Ascending aorta (tissue), 2 donors: ENCODE measurements around the gene ZNRF3. TPM values are rescaled to one million over a fixed set of nuclear protein-coding genes. Genes with fewer than 3 reads are reported as not detected.

Experiments used
- DNase-seq, 2 donors: peaks; one replicate each; pipeline ENCODE4 v3.0.0-alpha.2; 2019; ENCODE audit warnings: low spot score in 2 of 2
- H3K27ac ChIP-seq, 2 donors: fragments of 200-600 bp; sonication (generic); one replicate each; pipeline ENCODE4 v1.5.1; 2016 to 2017; ENCODE audit warnings: mild to moderate bottlenecking in 1 of 2
- H3K27me3 ChIP-seq: fragments of 200-600 bp; sonication (generic); one replicate; pipeline ENCODE4 v1.5.1; 2017
- H3K36me3 ChIP-seq, 2 donors: fragments of 200-600 bp; sonication (generic); one replicate each; pipeline ENCODE4 v1.5.1; 2016
- H3K4me1 ChIP-seq, 2 donors: fragments of 200-600 bp; sonication (generic); one replicate each; pipeline ENCODE4 v1.5.1; 2016 to 2017; ENCODE audit warnings: mild to moderate bottlenecking in 1 of 2
- H3K4me3 ChIP-seq, 2 donors: fragments of 200-600 bp; sonication (generic); one replicate each; pipeline ENCODE4 v1.5.1; 2016 to 2017; ENCODE audit warnings: mild to moderate bottlenecking in 1 of 2
- H3K9me3 ChIP-seq, 2 donors: fragments of 200-600 bp; sonication (generic); one replicate each; pipeline ENCODE4 v1.5.1; 2016
- CTCF ChIP-seq, 3 experiments: fragments of 200-600 bp in 2 of 3; fragments of 450-650 bp in 1 of 3; sonication (generic) in 2 of 3; IDR thresholded peaks; one replicate each; pipeline ENCODE4 v1.5.1; 2016 to 2019; ENCODE audit warnings: antibody characterized with exemption in 3 of 3, mild to moderate bottlenecking in 1 of 3, moderate library complexity in 1 of 3
- intact Hi-C: fragments of 100-400 bp; cut with DNase I; formaldehyde crosslinking; loops from one replicate; pipeline ENCODE4 v1.15.1; 2023
- total RNA-seq: library from RNA; depleted of rRNA; stranded (reverse); fragments of >200 nt; gene quantifications from one replicate; pipeline ENCODE4 v1.1.0, GENCODE V29; 2016

The ZNRF3 gene
- total RNA-seq, 1 donor from 2014 or later = 49.1 TPM

GRCh38 chr22:28939932-28940331 is 56.6 kb downstream of the ZNRF3 start:
- intact Hi-C loops = loop anchor here (5.0 to 10.0 kb wide), 2 partner anchors 55 to 83 kb away; partner anchors contain the start of gene ZNRF3
- no peak overlapping the region for H3K4me3 ChIP-seq
- TF ChIP-seq CTCF (IDR thresholded peaks at IDR 0.05) = no peak
- DNase-seq = no peak
- peak overlapping the region; percentile 21 to 48 for H3K27ac ChIP-seq
- no peaks in the 10 kb centered on the region for H3K27me3 ChIP-seq
- H3K9me3 ChIP-seq = no peaks in the 10 kb centered on the region
- peaks cover 0 to 38% of the 10 kb centered on the region in 2 donors for H3K4me1 ChIP-seq
- no peaks in the 10 kb centered on the region for H3K36me3 ChIP-seq

GRCh38 chr22:28940441-28940840 is 57.1 kb downstream of the ZNRF3 start:
- peak overlapping the region; percentile 21 to 48 for H3K27ac ChIP-seq
- H3K36me3 ChIP-seq = no peaks in the 10 kb centered on the region
- no peak overlapping the region for H3K4me3 ChIP-seq
- intact Hi-C loops = no loop called here
- H3K4me1 ChIP-seq = peaks cover 0 to 34% of the 10 kb centered on the region in 2 donors
- DNase-seq = no peak
- H3K27me3 ChIP-seq = no peaks in the 10 kb centered on the region
- no peaks in the 10 kb centered on the region for H3K9me3 ChIP-seq
- TF ChIP-seq CTCF (IDR thresholded peaks at IDR 0.05) = no peak

GRCh38 chr22:28942333-28942732 is 59.0 kb downstream of the ZNRF3 start:
- no peaks in the 10 kb centered on the region for H3K27me3 ChIP-seq
- peaks cover 0 to 30% of the 10 kb centered on the region in 2 donors for H3K4me1 ChIP-seq
- DNase-seq = no peak
- H3K4me3 ChIP-seq = no peak overlapping the region
- no peaks in the 10 kb centered on the region for H3K36me3 ChIP-seq
- TF ChIP-seq CTCF (IDR thresholded peaks at IDR 0.05) = no peak
- H3K27ac ChIP-seq = no peak overlapping the region
- intact Hi-C loops = no loop called here
- H3K9me3 ChIP-seq = peaks cover 0 to 8% of the 10 kb centered on the region in 2 donors

- Histone ChIP-seq H3K27me3 (no peaks in the 10 kb centered on the region), H3K9me3 (peaks cover 0 to 11% of the 10 kb centered on the region in 2 donors), H3K4me1 (peaks cover 0 to 27% of the 10 kb centered on the region in 2 donors), H3K4me3 (no peak overlapping the region), H3K27ac (no peak overlapping the region), H3K36me3 (no peaks in the 10 kb centered on the region)
- intact Hi-C loops = no loop called here
- no peak for DNase-seq
- no peak for TF ChIP-seq CTCF (IDR thresholded peaks at IDR 0.05)
Observed at GRCh38 chr22:28942801-28943500, 59.6 kb downstream of the ZNRF3 start.

GRCh38 chr22:28943501-28943879 is 60.1 kb downstream of the ZNRF3 start:
- no peaks in the 10 kb centered on the region for H3K36me3 ChIP-seq
- no peak for DNase-seq
- TF ChIP-seq CTCF (IDR thresholded peaks at IDR 0.05) = no peak
- no peak overlapping the region for H3K4me3 ChIP-seq
- intact Hi-C loops = no loop called here
- no peak overlapping the region for H3K27ac ChIP-seq
- peaks cover 0 to 27% of the 10 kb centered on the region in 2 donors for H3K4me1 ChIP-seq
- no peaks in the 10 kb centered on the region for H3K27me3 ChIP-seq
- peaks cover 0 to 11% of the 10 kb centered on the region in 2 donors for H3K9me3 ChIP-seq
